Stimulated activated CD4-positive, alpha-beta T cell treated with anti-CD3 and anti-CD28 coated beads, Interleukin-4, amount 100 ng/mL, for 1 hour (primary cell): ENCODE results near the gene PRDM12.

Source experiments
- DNase-seq: peaks from one replicate; pipeline ENCODE4 v3.0.0-alpha.2; 2020

PRDM12 gene

DNA sequence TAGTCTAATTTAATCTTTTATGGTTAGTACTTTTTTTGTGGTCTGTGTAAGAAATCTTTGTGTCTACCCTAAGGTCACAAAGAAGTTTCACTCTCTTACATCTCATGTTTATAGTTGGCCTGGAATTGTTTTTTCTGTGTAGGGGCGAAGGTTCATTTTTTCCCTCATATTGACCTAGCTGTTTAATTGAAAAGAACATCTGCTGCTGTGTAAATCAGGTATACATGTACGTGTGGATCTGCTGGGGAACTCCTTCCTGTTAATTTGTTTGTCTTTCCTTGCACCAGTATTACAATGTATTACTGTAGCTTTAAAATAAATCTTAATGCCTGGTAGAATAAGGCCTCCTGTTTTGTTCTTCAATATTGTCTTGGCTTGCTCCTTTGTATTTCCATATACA is 67.0 kb downstream of the PRDM12 start:
- no peak for DNase-seq

DNA sequence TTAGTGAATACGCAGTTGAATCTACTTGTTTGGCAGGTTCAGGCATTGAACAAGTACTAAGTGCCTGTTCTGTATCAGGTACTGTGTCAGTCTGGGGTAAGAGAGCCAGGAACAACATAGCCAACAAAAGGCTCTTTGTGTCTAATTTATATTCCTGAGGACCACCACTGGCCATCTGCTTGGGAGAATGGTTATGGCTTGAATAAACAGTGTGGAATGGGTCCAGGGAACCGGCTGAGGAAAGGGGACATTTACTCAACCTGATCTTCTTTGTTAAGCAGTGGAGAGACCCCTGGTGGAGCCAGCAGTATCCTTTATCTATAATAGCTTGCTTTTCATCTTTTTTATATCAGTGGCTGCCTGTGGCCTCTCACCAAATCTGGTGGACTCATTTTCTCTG is 67.7 kb downstream of the PRDM12 start:
- no peak for DNase-seq
